Peyer's patch (tissue), 4 donors: ENCODE data around the gene FADD. TPM values are rescaled to one million over a fixed set of nuclear protein-coding genes. Genes with fewer than 3 reads are reported as not detected.

Experiments used
- DNase-seq, 3 donors: peaks; one replicate each; pipeline ENCODE4 v3.0.0-alpha.2; 2017 to 2019
- H3K27ac ChIP-seq, 4 donors: fragments of 200-600 bp; sonication (generic); one replicate each; pipeline ENCODE4 v1.5.1; 2016 to 2019
- H3K27me3 ChIP-seq, 2 donors: fragments of 200-600 bp; sonication (generic); one replicate each; pipeline ENCODE4 v1.5.1; 2019
- H3K36me3 ChIP-seq, 3 donors: fragments of 200-600 bp; sonication (generic); one replicate each; pipeline ENCODE4 v1.5.1; 2016 to 2019
- H3K4me1 ChIP-seq, 4 donors: fragments of 200-600 bp; sonication (generic); one replicate each; pipeline ENCODE4 v1.5.1; 2016 to 2019
- H3K4me3 ChIP-seq, 4 donors: fragments of 200-600 bp; sonication (generic); 1 replicate in 3 of 4; 2 replicates in 1 of 4; pipeline ENCODE4 v1.5.1; 2016 to 2019; ENCODE audit warnings: mild to moderate bottlenecking in 1 of 4
- H3K9me3 ChIP-seq, 4 donors: fragments of 200-600 bp; sonication (generic); one replicate each; pipeline ENCODE4 v1.5.1; 2016 to 2019; ENCODE audit warnings: mild to moderate bottlenecking in 1 of 4
- POLR2A ChIP-seq, 2 donors: fragments of 450-650 bp; IDR thresholded peaks; one replicate each; pipeline ENCODE4 v1.5.1; 2017; ENCODE audit warnings: antibody characterized with exemption in 2 of 2, mild to moderate bottlenecking in 2 of 2, moderate library complexity in 2 of 2
- total RNA-seq, 4 donors: library from RNA; depleted of rRNA; stranded (reverse); fragments of >200 nt; gene quantifications; one replicate each; pipeline ENCODE4 v1.1.0, GENCODE V29; 2016
- TF ChIP-seq, protein P1 (sequence below), 6 experiments: fragments of 450-650 bp in 4 of 6; fragments of 200-600 bp in 2 of 6; sonication (generic) in 1 of 6; IDR thresholded peaks; one replicate each; pipeline ENCODE4 v1.5.1; 2017 to 2019; ENCODE audit warnings: antibody characterized with exemption in 6 of 6, mild to moderate bottlenecking in 3 of 6, moderate library complexity in 1 of 6

Gene FADD
- total RNA-seq, 4 donors from 2014 or later, result 9.9 to 33.6 (median 28.8) TPM

DNA sequence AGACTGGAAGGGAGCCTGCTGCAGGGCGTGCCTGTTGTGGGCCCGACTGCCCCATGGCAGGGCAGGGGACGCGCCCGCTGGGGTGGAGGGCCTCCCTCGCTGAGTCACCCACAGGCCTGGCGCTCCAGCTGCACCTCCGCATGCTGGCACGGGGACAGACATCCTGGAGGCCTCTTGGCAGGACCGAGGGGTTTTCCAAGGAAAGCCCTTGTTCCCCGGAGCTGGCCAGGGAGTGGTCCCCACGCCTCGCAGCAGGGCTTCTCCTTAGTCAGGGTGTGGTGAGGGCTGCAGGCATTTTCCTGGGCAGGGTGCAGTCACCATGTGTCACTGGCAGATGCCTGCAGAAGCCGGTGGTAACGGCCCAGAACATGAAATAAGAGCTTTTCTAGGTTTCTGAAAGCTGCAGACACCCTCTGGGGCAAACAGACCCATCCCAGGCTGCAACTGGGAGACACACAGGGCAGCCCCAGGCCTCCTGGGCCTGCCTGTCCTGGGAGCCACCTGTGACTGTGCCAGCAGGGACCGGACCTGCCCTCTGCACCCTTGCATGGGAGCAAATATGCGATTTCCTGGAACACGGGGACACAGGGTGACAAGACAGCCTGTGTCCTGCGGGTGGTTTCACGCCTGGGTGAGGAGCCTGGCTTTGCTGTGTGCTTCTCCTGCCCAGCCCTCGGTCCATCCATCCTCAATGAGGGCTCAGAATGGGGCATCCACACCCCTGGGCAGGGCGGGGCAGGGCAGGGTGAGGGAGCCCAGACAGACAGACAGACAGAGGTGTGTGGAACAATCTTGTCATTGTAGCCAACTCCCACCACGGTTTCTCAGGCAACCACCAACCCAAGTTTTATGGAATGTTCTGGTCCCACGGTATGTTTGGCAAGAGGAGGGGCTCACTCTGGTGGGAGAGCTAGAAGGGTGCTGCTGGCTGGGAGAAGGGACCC lies 43.2 kb upstream of the FADD start:
- no peak overlapping the region for H3K27ac ChIP-seq
- no peaks in the 10 kb centered on the region for H3K27me3 ChIP-seq
- no peaks in the 10 kb centered on the region for H3K36me3 ChIP-seq
- peak in 2 of 3 donors; percentile 69 to 81 for DNase-seq
- TF ChIP-seq, protein P1, sequence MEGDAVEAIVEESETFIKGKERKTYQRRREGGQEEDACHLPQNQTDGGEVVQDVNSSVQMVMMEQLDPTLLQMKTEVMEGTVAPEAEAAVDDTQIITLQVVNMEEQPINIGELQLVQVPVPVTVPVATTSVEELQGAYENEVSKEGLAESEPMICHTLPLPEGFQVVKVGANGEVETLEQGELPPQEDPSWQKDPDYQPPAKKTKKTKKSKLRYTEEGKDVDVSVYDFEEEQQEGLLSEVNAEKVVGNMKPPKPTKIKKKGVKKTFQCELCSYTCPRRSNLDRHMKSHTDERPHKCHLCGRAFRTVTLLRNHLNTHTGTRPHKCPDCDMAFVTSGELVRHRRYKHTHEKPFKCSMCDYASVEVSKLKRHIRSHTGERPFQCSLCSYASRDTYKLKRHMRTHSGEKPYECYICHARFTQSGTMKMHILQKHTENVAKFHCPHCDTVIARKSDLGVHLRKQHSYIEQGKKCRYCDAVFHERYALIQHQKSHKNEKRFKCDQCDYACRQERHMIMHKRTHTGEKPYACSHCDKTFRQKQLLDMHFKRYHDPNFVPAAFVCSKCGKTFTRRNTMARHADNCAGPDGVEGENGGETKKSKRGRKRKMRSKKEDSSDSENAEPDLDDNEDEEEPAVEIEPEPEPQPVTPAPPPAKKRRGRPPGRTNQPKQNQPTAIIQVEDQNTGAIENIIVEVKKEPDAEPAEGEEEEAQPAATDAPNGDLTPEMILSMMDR (IDR thresholded peaks at IDR 0.05), result no peak
- TF ChIP-seq POLR2A (IDR thresholded peaks at IDR 0.05), result no peak
- H3K4me3 ChIP-seq, result no peak overlapping the region
- peaks cover 0 to 13% (median 0%) of the 10 kb centered on the region in 4 donors for H3K4me1 ChIP-seq
- no peaks in the 10 kb centered on the region for H3K9me3 ChIP-seq

DNA sequence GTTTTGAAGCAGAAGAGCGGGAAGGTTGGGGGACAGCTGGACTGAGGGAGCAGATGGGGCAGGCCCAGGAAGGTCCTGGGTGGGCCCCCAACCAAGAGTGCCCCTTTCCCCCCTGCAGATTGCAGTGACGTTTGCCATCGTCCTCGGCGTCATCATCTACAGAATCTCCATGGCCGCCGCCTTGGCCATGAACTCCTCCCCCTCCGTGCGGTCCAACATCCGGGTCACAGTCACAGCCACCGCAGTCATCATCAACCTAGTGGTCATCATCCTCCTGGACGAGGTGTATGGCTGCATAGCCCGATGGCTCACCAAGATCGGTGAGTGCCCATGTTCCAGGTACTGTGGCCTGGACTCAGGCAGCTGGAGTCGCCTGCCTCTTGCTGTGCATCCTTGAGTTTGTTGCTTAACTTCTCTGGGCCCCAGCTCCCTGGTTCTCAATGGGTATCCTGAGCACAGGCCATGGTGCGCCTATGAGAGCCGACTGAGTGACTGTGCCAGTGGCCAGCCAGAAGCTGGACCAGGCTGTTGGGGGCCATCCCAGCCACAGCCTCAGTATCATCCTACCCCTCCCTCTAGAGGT lies 42.0 kb upstream of the FADD start:
- H3K27me3 ChIP-seq, result no peaks in the 10 kb centered on the region
- no peaks in the 10 kb centered on the region for H3K36me3 ChIP-seq
- peaks cover 0 to 13% (median 0%) of the 10 kb centered on the region in 4 donors for H3K4me1 ChIP-seq
- no peaks in the 10 kb centered on the region for H3K9me3 ChIP-seq
- TF ChIP-seq, protein P1 (IDR thresholded peaks at IDR 0.05), result no peak
- no peak for TF ChIP-seq POLR2A (IDR thresholded peaks at IDR 0.05)
- H3K4me3 ChIP-seq, result no peak overlapping the region
- H3K27ac ChIP-seq, result no peak overlapping the region
- DNase-seq, result no peak

DNA sequence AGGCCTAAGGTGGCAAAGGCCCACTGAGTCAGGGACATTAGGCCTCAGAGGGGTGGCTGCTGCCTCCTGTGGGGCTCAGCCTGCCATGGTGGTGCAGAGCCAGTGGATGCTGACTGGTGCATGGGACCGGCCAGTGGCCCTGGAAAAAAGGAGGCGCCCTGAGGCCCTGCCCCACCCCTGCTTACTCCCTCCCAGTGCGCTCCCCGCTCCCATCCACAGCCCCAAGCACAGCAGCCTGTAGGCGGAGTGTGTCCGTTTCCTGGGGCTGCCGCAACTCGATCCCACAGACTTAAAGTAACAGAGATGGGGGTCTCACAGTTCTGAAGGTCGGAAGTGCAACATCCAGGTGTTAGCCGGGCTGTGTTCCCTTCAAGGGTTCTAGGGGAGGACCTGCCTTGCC lies 38.4 kb upstream of the FADD start:
- TF ChIP-seq POLR2A (IDR thresholded peaks at IDR 0.05), result no peak
- TF ChIP-seq, protein P1 (IDR thresholded peaks at IDR 0.05), result no peak
- no peaks in the 10 kb centered on the region for H3K27me3 ChIP-seq
- H3K4me3 ChIP-seq, result no peak overlapping the region
- no peak overlapping the region for H3K27ac ChIP-seq
- no peak for DNase-seq
- no peaks in the 10 kb centered on the region for H3K9me3 ChIP-seq
- H3K4me1 ChIP-seq, result peaks cover 0 to 9% (median 0%) of the 10 kb centered on the region in 4 donors
- H3K36me3 ChIP-seq, result no peaks in the 10 kb centered on the region

DNA sequence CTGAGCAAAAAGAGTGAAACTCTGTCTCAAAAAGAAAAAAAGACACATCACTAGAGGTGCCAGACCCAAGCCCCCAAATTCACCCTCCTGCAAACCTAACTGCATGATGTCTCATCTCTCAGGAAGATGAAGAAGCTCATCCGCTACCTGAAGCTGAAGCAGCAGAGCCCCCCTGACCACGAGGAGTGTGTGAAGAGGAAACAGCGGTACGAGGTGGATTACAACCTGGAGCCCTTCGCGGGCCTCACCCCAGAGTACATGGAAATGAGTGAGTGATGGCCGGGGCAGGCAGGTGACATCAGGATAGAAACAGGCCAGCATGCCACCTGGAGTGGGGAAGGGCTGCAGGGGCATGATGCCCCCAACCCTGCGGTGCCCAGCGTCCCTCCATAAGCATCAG lies 36.0 kb upstream of the FADD start:
- no peak overlapping the region for H3K27ac ChIP-seq
- DNase-seq, result no peak
- H3K4me3 ChIP-seq, result no peak overlapping the region
- H3K9me3 ChIP-seq, result no peaks in the 10 kb centered on the region
- TF ChIP-seq, protein P1 (IDR thresholded peaks at IDR 0.05), result no peak
- TF ChIP-seq POLR2A (IDR thresholded peaks at IDR 0.05), result no peak
- H3K27me3 ChIP-seq, result no peaks in the 10 kb centered on the region
- no peaks in the 10 kb centered on the region for H3K36me3 ChIP-seq
- no peaks in the 10 kb centered on the region for H3K4me1 ChIP-seq

DNA sequence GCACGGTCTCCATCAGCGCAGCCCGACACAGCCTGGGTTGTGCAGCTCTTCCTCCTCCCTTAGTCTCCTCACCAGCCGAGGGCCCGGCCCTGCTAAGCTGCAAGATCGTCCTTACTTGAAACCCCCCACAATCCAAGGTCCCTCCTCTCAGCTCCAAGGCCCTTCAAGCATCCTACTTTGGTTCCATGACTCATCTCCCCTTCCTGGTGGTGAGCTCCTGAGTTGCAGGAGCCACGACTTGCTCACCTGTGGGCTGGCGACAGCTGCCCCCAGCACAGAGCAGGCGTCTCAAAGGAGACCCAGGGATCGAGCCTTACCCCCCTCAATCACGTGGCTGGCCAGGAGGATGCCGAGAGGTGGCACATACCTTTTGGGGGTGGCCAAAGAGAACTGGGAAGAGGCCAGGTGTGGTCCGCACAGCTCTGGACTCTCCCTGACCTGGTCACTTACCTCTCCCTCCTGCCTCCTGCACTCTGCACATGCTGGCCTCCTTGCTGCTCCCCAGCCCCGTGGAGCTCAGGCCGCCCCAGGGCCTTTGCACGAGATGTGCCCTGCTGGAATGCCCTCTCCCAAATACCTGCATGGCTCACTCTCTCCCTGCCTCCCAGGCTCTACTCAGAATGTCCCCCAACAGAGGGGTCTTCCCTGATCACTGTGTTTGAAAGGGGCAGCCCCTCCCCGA lies 35.2 kb upstream of the FADD start:
- Histone ChIP-seq H3K27ac (no peak overlapping the region), H3K27me3 (no peaks in the 10 kb centered on the region), H3K36me3 (no peaks in the 10 kb centered on the region), H3K9me3 (no peaks in the 10 kb centered on the region), H3K4me1 (no peaks in the 10 kb centered on the region), H3K4me3 (no peak overlapping the region)
- TF ChIP-seq POLR2A (IDR thresholded peaks at IDR 0.05), result no peak
- TF ChIP-seq, protein P1 (IDR thresholded peaks at IDR 0.05), result no peak
- DNase-seq, result no peak
